HepG2 (cell line): ENCODE data around the gene MRO. TPM values are rescaled to one million over a fixed set of nuclear protein-coding genes. Genes with fewer than 3 reads are reported as not detected.

ENCODE experiments used
- ATAC-seq: fragments of 200-7000 bp; cut with Tn5 transposase; 3 replicates; pipeline ENCODE4 v1.9.1; 2020; ENCODE audit warnings: mild to moderate bottlenecking, moderate library complexity
- BruUV-seq: library from RNA; stranded (reverse); fragments of 400-500 nt; replicated peaks from 2 replicates; lab custom pipeline; 2021; lab: Mats Ljungman, UMichigan
- CTCF ChIA-PET: fragments of 300-600 bp; formaldehyde crosslinking; extraction: SDS; loops from one replicate; lab custom pipeline; 2021; ENCODE audit warnings: low total read pairs, inconsistent platforms, low intra/inter-chr PET ratio; lab: Yijun Ruan, JAX
- POLR2A ChIA-PET: fragments of 350-600 bp; sonication (Branson Sonifier 250); formaldehyde crosslinking; loops from one replicate; lab custom pipeline; 2020; ENCODE audit warnings: antibody characterized with exemption, inconsistent platforms; lab: Yijun Ruan, JAX
- DNase-seq: peaks from one replicate; pipeline ENCODE4 v3.0.0-alpha.2; 2015; ENCODE audit warnings: low spot score
- FAIRE-seq: peaks from 3 replicates; lab custom pipeline; 2011; peaks lifted over from hg19 to GRCh38; lab: Jason Lieb, UNC
- H2AFZ ChIP-seq: one replicate; pipeline ENCODE4 v1.6.1; 2011; ENCODE audit warnings: low read length, inconsistent platforms
- H3K27ac ChIP-seq: fragments of 300-600 bp; 3 replicates; pipeline ENCODE4 v1.8.0; 2011; ENCODE audit warnings: mixed run types, mild to moderate bottlenecking, mixed read lengths, low read length, inconsistent platforms; ENCODE audit not compliant: insufficient read depth; ENCODE audit errors: extremely low read length
- H3K27me3 ChIP-seq, 2 experiments: fragments of 200-600 bp in 1 of 2; 2 replicates in 1 of 2; 3 replicates in 1 of 2; pipeline versions ENCODE4 v1.6.0 to v1.8.0; 2011; ENCODE audit warnings: low read length in 2 of 2, mild to moderate bottlenecking in 2 of 2, moderate library complexity in 2 of 2, inconsistent platforms in 1 of 2; ENCODE audit not compliant: insufficient read depth in 2 of 2, control insufficient read depth in 1 of 2
- H3K36me3 ChIP-seq, 2 experiments: fragments of 200-600 bp in 1 of 2; replicated peaks in 1 of 2; 2 replicates in 1 of 2; 3 replicates in 1 of 2; pipeline versions ENCODE4 v1.5.1 to v1.8.0; 2011; ENCODE audit warnings: low read length in 2 of 2, inconsistent platforms in 1 of 2; ENCODE audit not compliant: insufficient read depth in 2 of 2, control insufficient read depth in 1 of 2
- H3K4me1 ChIP-seq: 2 replicates; pipeline ENCODE4 v1.5.1; 2012; ENCODE audit warnings: low read length, inconsistent platforms; ENCODE audit not compliant: insufficient read depth
- H3K4me2 ChIP-seq: 2 replicates; pipeline ENCODE4 v1.6.0; 2011; ENCODE audit warnings: low read depth, low read length, inconsistent platforms
- H3K4me3 ChIP-seq, 3 experiments: fragments of 200-600 bp in 1 of 3; sonication (generic), shearing (Covaris generic) in 1 of 3; replicated peaks in 1 of 3; 2 replicates each; pipeline ENCODE4 v1.5.1; 2011 to 2016; ENCODE audit warnings: low read length in 3 of 3, inconsistent platforms in 2 of 3, low read depth in 2 of 3, mild to moderate bottlenecking in 2 of 3, control low read depth in 1 of 3, mixed read lengths in 1 of 3; ENCODE audit not compliant: insufficient read depth in 1 of 3
- H3K79me2 ChIP-seq: one replicate; pipeline ENCODE4 v1.6.1; 2011; ENCODE audit warnings: low read length, inconsistent platforms; ENCODE audit not compliant: insufficient read depth
- H3K9ac ChIP-seq: 2 replicates; pipeline ENCODE4 v1.6.0; 2011; ENCODE audit warnings: mild to moderate bottlenecking, low read depth, low read length, inconsistent platforms; ENCODE audit not compliant: insufficient read depth
- H3K9me3 ChIP-seq: 2 replicates; pipeline ENCODE4 v1.5.1; 2012; ENCODE audit warnings: mild to moderate bottlenecking, low read length
- H4K20me1 ChIP-seq: 2 replicates; pipeline ENCODE4 v1.6.0; 2011; ENCODE audit warnings: inconsistent platforms, mild to moderate bottlenecking, low read length, moderate library complexity; ENCODE audit not compliant: insufficient read depth
- ARNTL ChIP-seq: sonication (generic); formaldehyde crosslinking; IDR thresholded peaks from 2 replicates; pipeline ENCODE4 v1.4.0; 2020; ENCODE audit warnings: mild to moderate bottlenecking, missing genetic modification reagents
- CHD2 ChIP-seq: IDR thresholded peaks from 2 replicates; pipeline ENCODE4 v1.6.1; 2011; ENCODE audit warnings: low read depth, low read length, improper control_type of control experiment
- HDAC2 ChIP-seq: sonication (generic); formaldehyde crosslinking; IDR thresholded peaks from 2 replicates; pipeline ENCODE4 v1.4.0; 2020; ENCODE audit warnings: missing genetic modification reagents
- HMGA1 ChIP-seq: sonication (generic); formaldehyde crosslinking; conservative IDR thresholded peaks from 2 replicates; pipeline ENCODE4 v1.4.0; 2020; ENCODE audit warnings: missing genetic modification reagents
- KAT8 ChIP-seq: IDR thresholded peaks from 2 replicates; pipeline ENCODE4 v1.6.1; 2016; ENCODE audit warnings: missing genetic modification reagents, missing compliant biosample characterization
- MIER3 ChIP-seq: IDR thresholded peaks from 2 replicates; pipeline ENCODE4 v1.6.1; 2016; ENCODE audit warnings: missing compliant biosample characterization, borderline replicate concordance
- MXD3 ChIP-seq: IDR thresholded peaks from 2 replicates; pipeline ENCODE4 v1.6.1; 2016; ENCODE audit warnings: mild to moderate bottlenecking, missing biosample characterization, missing genetic modification reagents
- PRPF4 ChIP-seq: fragments of 200-400 bp; formaldehyde crosslinking; IDR thresholded peaks from 2 replicates; pipeline ENCODE4 v1.6.1; 2016; ENCODE audit warnings: low read length, low read depth; ENCODE audit not compliant: poor library complexity, severe bottlenecking
- RAD51 ChIP-seq: fragments of 450-650 bp; IDR thresholded peaks from 2 replicates; pipeline ENCODE4 v1.6.1; 2016; ENCODE audit warnings: borderline replicate concordance
- STAG1 ChIP-seq: sonication (generic); formaldehyde crosslinking; IDR thresholded peaks from 2 replicates; pipeline ENCODE4 v1.4.0; 2020; ENCODE audit warnings: missing genetic modification reagents
- THAP11 ChIP-seq: IDR thresholded peaks from 2 replicates; pipeline ENCODE4 v1.6.1; 2016; ENCODE audit warnings: missing biosample characterization, missing genetic modification reagents
- TOPORS ChIP-seq: sonication (generic); formaldehyde crosslinking; IDR thresholded peaks from 2 replicates; pipeline ENCODE4 v1.8.0; 2023; ENCODE audit warnings: mild to moderate bottlenecking, missing genetic modification reagents
- U2AF2 ChIP-seq: fragments of 200-400 bp; formaldehyde crosslinking; IDR thresholded peaks from 2 replicates; pipeline ENCODE4 v1.6.1; 2017; ENCODE audit warnings: low read depth, mild to moderate bottlenecking, low read length
- ZNF235 ChIP-seq: sonication (generic); formaldehyde crosslinking; IDR thresholded peaks from 2 replicates; pipeline ENCODE4 v1.8.1; 2023; ENCODE audit warnings: mild to moderate bottlenecking, missing genetic modification reagents, borderline replicate concordance
- ZNF264 ChIP-seq: sonication (generic); formaldehyde crosslinking; IDR thresholded peaks from 2 replicates; pipeline ENCODE4 v1.4.0; 2020; ENCODE audit warnings: missing genetic modification reagents
- ZNF44 ChIP-seq: sonication (generic); formaldehyde crosslinking; IDR thresholded peaks from 2 replicates; pipeline ENCODE4 v1.5.1; 2020; ENCODE audit warnings: mild to moderate bottlenecking, missing genetic modification reagents
- ZNF775 ChIP-seq: sonication (generic); formaldehyde crosslinking; IDR thresholded peaks from 2 replicates; pipeline ENCODE4 v1.4.0; 2020; ENCODE audit warnings: missing genetic modification reagents, mild to moderate bottlenecking, moderate library complexity, borderline replicate concordance
- ZSCAN20 ChIP-seq: sonication (generic); formaldehyde crosslinking; IDR thresholded peaks from 2 replicates; pipeline ENCODE4 v1.4.0; 2020; ENCODE audit warnings: missing genetic modification reagents, mild to moderate bottlenecking, borderline replicate concordance
- WGBS: methylation state at CpG from one replicate; pipeline ENCODE4 v1.1.6; 2017; ENCODE audit warnings: low lambda C conversion rate; 5-methylcytosine and 5-hydroxymethylcytosine counted together
- in situ Hi-C: cut with HindIII; loops from 2 replicates; pipeline ENCODE4 v1.10.0; 2017; ENCODE audit warnings: low pct_unique_long_range_greater_than_20kb; ENCODE audit not compliant: extremely low pct_ligation_motif_present
- intact Hi-C: fragments of 100-400 bp; cut with micrococcal nuclease; formaldehyde crosslinking; loops from one replicate; pipeline ENCODE4 v1.10.0; 2022; ENCODE audit not compliant: unreplicated experiment
- polyA plus RNA-seq, 8 experiments: library from polyadenylated mRNA; depleted of rRNA in 3 of 8; stranded (reverse) in 7 of 8; unstranded in 1 of 8; fragments of >200 nt; fragmentation: Illumina TruSeq in 4 of 8; extraction: Trizol in 4 of 8; gene quantifications; 2 replicates each; pipeline versions ENCODE4 v1.2.1 to v1.2.3, GENCODE V29; 2011 to 2016; ENCODE audit warnings: low read depth in 4 of 8, missing spikeins in 1 of 8, mixed read lengths in 1 of 8; ENCODE audit not compliant: insufficient read depth in 1 of 8
- total RNA-seq, 5 experiments: library from RNA; depleted of rRNA; stranded (reverse); fragments of >200 nt; fragmentation: Illumina TruSeq; extraction: Trizol; gene quantifications; 2 replicates each; pipeline ENCODE4 v1.2.3, GENCODE V29; 2016; ENCODE audit warnings: low read depth in 1 of 5
- TF ChIP-seq, protein P1 (sequence below): sonication (generic); formaldehyde crosslinking; IDR thresholded peaks from 2 replicates; pipeline ENCODE4 v1.5.1; 2020; ENCODE audit warnings: mild to moderate bottlenecking, missing genetic modification reagents, borderline replicate concordance

Gene MRO
- total and polyA plus RNA-seq, 2 of the 13 experiments (the other 11 are each of a cell fraction or from before 2014, with no cell fraction given), result not detected

DNA sequence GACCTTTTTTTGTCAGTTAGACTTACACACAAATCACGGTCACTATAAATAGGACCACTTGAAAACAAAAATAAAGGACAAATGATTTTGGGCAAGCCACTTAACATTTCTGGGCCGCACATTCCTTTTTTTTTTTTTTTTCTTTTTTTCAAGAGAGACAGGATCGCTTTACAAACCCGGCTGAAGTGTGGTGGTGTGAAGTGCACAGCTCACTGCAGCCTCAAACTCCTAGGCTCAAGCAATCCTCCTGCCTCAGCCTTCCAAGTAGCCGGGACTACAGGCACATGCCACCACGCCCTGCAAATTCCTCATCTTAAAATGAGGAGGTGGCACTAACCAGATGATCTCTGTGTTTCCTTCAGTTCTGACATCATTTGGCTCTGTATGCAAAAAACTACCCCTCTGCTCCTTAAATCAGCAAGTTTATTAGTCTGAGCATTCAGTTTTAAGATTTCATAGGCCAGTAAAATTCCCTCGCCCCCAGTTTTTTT, 28.3 kb upstream of the MRO start:
- in situ Hi-C loops, result no loop called here
- H3K4me1 ChIP-seq, result peaks cover 3% of the 10 kb centered on the region
- H4K20me1 ChIP-seq, result no peaks in the 10 kb centered on the region
- no peak for TF ChIP-seq CHD2
- no peak for TF ChIP-seq ZNF44 (CRISPR knock-in tag)
- TF ChIP-seq THAP11 (CRISPR knock-in tag), result no peak
- TF ChIP-seq ZNF235 (CRISPR knock-in tag), result no peak
- no peak for TF ChIP-seq STAG1 (CRISPR knock-in tag)
- TF ChIP-seq, all 625 proteins: peak for 0
- Histone ChIP-seq H3K27ac (no peak overlapping the region), H3K4me2 (no peak overlapping the region), H3K36me3 (no peaks in the 10 kb centered on the region), H2AFZ (no peak overlapping the region), H3K27me3 (no peaks in the 10 kb centered on the region), H3K9me3 (no peaks in the 10 kb centered on the region), H3K79me2 (no peaks in the 10 kb centered on the region), H3K9ac (no peak overlapping the region), H3K4me3 (no peak overlapping the region)
- ChIA-PET POLR2A (no interaction called here), CTCF (no interaction called here)
- WGBS, result 49% methylated on average over 7 of the region's 7 CpGs
- no TSS peak for BruUV-seq
- FAIRE-seq (no peak), DNase-seq (no peak), ATAC-seq (no peak)
- intact Hi-C loops, result no loop called here

DNA sequence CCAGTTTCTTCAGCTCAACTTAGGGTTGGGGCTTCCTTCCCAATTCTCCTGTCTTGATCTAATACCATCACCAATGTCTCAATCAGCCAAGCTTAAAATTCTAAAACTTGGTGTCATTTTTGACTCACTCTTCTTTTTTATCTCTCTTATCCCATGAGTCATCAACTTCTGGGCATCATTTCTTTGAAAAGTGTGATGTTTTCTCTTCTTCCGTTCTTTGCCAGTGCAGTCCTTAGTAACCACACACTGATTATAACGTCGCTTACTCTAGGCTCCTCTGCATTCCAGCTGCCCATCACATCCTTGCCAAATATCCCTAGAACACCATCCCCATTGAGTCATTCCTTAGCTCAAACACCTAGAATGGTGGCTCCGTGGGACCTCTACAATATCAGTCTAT, 27.4 kb upstream of the MRO start:
- DNase-seq (no peak), ATAC-seq (no peak), FAIRE-seq (no peak)
- TF ChIP-seq ARNTL (CRISPR knock-in tag), result no peak
- no peak for TF ChIP-seq ZNF264
- no peak for TF ChIP-seq ZSCAN20
- TF ChIP-seq PRPF4, result no peak
- no peak for TF ChIP-seq HMGA1 (CRISPR knock-in tag)
- TF ChIP-seq RAD51, result no peak
- TF ChIP-seq U2AF2, result no peak
- TF ChIP-seq, protein P1, sequence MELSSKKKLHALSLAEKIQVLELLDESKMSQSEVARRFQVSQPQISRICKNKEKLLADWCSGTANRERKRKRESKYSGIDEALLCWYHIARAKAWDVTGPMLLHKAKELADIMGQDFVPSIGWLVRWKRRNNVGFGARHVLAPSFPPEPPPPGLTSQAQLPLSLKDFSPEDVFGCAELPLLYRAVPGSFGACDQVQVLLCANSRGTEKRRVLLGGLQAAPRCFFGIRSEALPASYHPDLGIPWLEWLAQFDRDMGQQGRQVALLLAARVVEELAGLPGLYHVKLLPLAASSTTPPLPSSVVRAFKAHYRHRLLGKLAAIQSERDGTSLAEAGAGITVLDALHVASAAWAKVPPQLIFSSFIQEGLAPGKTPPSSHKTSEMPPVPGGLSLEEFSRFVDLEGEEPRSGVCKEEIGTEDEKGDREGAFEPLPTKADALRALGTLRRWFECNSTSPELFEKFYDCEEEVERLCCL, result no peak
- no peak for TF ChIP-seq ZNF775 (CRISPR knock-in tag)
- no peak for TF ChIP-seq TOPORS (CRISPR knock-in tag)
- no peak for TF ChIP-seq MXD3 (CRISPR knock-in tag)
- TF ChIP-seq KAT8 (CRISPR knock-in tag), result no peak
- no peak for TF ChIP-seq MIER3 (CRISPR knock-in tag)
- no peak for TF ChIP-seq HDAC2 (CRISPR knock-in tag)
- no peak overlapping the region for H3K27ac ChIP-seq
- no TSS peak for BruUV-seq
- intact Hi-C loops (no loop called here), in situ Hi-C loops (no loop called here)
- POLR2A ChIA-PET, result no interaction called here
- H3K9me3 ChIP-seq, result no peaks in the 10 kb centered on the region
- H2AFZ ChIP-seq, result no peak overlapping the region
- no peaks in the 10 kb centered on the region for H3K79me2 ChIP-seq
- no peaks in the 10 kb centered on the region for H4K20me1 ChIP-seq
- no peaks in the 10 kb centered on the region for H3K36me3 ChIP-seq
- H3K9ac ChIP-seq, result no peak overlapping the region
- H3K4me3 ChIP-seq, result no peak overlapping the region
- H3K27me3 ChIP-seq, result no peaks in the 10 kb centered on the region
- WGBS, result 66% methylated on average over 4 of the region's 4 CpGs
- CTCF ChIA-PET, result no interaction called here
- H3K4me1 ChIP-seq, result no peaks in the 10 kb centered on the region
- H3K4me2 ChIP-seq, result no peak overlapping the region
